ENCODE results near the gene MGLL. TPM values are rescaled to one million over a fixed set of nuclear protein-coding genes. Genes with fewer than 3 reads are reported as not detected.

MGLL gene
- total RNA-seq, 1 experiment from 2014 or later = 2.1 TPM

- DNase-seq (ENCODE audit: low read depth, low spot score) (no peak), ATAC-seq (no peak)
- Histone ChIP-seq H3K4me1 (ENCODE audit: control insufficient read depth, insufficient read depth, low read length) (peaks cover 4% of the 10 kb centered on the region), H3K4me3 (ENCODE audit: low read depth in 2 of 2, low read length in 2 of 2) (no peak overlapping the region), H3K27ac (ENCODE audit: low read length) (no peak overlapping the region), H3K9me3 (ENCODE audit: control insufficient read depth, insufficient read depth, low read depth, low read length) (no peaks in the 10 kb centered on the region), H3K27me3 (ENCODE audit: control insufficient read depth, insufficient read depth, low read length) (no peaks in the 10 kb centered on the region), H3K36me3 (ENCODE audit: control insufficient read depth, insufficient read depth, low read length) (no peaks in the 10 kb centered on the region)
- POLR2A ChIA-PET = no interaction called here
- TF ChIP-seq POLR2AphosphoS5 (IDR thresholded peaks at IDR 0.05; ENCODE audit: low read depth, low read length) (no peak), CTCF (IDR thresholded peaks at IDR 0.05) (no peak)
- intact Hi-C loops (cut with micrococcal nuclease; ENCODE audit: unreplicated experiment) (no loop called here), in situ Hi-C loops (cut with HindIII; ENCODE audit: low pct_unique_long_range_greater_than_20kb, low sequenced_read_pairs) (no loop called here)
- CTCF ChIA-PET = interaction anchor here (0.6 kb wide), 1 partner anchor 150 kb away, joined by 3 read pairs; no protein-coding TSS in a partner anchor
- no TSS peak for BruUV-seq (replicated peaks)
Measured at GRCh38 chr3:127676456-127676855, 145.9 kb downstream of the MGLL start.

GRCh38 chr3:127675651-127676391 lies 146.5 kb downstream of the MGLL start:
- peaks cover 4% of the 10 kb centered on the region for H3K4me1 ChIP-seq (ENCODE audit: control insufficient read depth, insufficient read depth, low read length)
- H3K9me3 ChIP-seq (ENCODE audit: control insufficient read depth, insufficient read depth, low read depth, low read length) = no peaks in the 10 kb centered on the region
- ChIA-PET POLR2A (no interaction called here), CTCF (interaction anchor here (0.6 kb wide), 1 partner anchor 150 kb away, joined by 3 read pairs; no protein-coding TSS in a partner anchor)
- in situ Hi-C loops (cut with HindIII; ENCODE audit: low pct_unique_long_range_greater_than_20kb, low sequenced_read_pairs) (no loop called here), intact Hi-C loops (cut with micrococcal nuclease; ENCODE audit: unreplicated experiment) (no loop called here)
- BruUV-seq (replicated peaks) = no TSS peak
- ATAC-seq (no peak), DNase-seq (ENCODE audit: low read depth, low spot score) (no peak)
- no peak overlapping the region for H3K27ac ChIP-seq (ENCODE audit: low read length)
- TF ChIP-seq POLR2AphosphoS5 (IDR thresholded peaks at IDR 0.05; ENCODE audit: low read depth, low read length) (no peak), CTCF (IDR thresholded peaks at IDR 0.05) (no peak), TCF7L2 (IDR thresholded peaks at IDR 0.05; ENCODE audit: low read depth, low read length) (no peak), SIN3A (IDR thresholded peaks at IDR 0.05; ENCODE audit: borderline replicate concordance, insufficient read depth, low read depth, low read length) (no peak)
- TF ChIP-seq, protein P1, sequence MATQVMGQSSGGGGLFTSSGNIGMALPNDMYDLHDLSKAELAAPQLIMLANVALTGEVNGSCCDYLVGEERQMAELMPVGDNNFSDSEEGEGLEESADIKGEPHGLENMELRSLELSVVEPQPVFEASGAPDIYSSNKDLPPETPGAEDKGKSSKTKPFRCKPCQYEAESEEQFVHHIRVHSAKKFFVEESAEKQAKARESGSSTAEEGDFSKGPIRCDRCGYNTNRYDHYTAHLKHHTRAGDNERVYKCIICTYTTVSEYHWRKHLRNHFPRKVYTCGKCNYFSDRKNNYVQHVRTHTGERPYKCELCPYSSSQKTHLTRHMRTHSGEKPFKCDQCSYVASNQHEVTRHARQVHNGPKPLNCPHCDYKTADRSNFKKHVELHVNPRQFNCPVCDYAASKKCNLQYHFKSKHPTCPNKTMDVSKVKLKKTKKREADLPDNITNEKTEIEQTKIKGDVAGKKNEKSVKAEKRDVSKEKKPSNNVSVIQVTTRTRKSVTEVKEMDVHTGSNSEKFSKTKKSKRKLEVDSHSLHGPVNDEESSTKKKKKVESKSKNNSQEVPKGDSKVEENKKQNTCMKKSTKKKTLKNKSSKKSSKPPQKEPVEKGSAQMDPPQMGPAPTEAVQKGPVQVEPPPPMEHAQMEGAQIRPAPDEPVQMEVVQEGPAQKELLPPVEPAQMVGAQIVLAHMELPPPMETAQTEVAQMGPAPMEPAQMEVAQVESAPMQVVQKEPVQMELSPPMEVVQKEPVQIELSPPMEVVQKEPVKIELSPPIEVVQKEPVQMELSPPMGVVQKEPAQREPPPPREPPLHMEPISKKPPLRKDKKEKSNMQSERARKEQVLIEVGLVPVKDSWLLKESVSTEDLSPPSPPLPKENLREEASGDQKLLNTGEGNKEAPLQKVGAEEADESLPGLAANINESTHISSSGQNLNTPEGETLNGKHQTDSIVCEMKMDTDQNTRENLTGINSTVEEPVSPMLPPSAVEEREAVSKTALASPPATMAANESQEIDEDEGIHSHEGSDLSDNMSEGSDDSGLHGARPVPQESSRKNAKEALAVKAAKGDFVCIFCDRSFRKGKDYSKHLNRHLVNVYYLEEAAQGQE (IDR thresholded peaks at IDR 0.05; ENCODE audit: insufficient read depth in 1 of 2, low read depth in 2 of 2, low read length in 1 of 2) = no peak
- no peaks in the 10 kb centered on the region for H3K27me3 ChIP-seq (ENCODE audit: control insufficient read depth, insufficient read depth, low read length)
- no peaks in the 10 kb centered on the region for H3K36me3 ChIP-seq (ENCODE audit: control insufficient read depth, insufficient read depth, low read length)
- no peak overlapping the region for H3K4me3 ChIP-seq (ENCODE audit: low read depth in 2 of 2, low read length in 2 of 2)
